SJCRH30 (cell line): ENCODE data around the gene PDE1A. TPM values are rescaled to one million over a fixed set of nuclear protein-coding genes. Genes with fewer than 3 reads are reported as not detected.

Experiments used
- DNase-seq, 2 experiments: peaks; one replicate each; pipeline ENCODE4 v3.0.0-alpha.2; 2015 to 2020
- H3K27ac ChIP-seq: fragments of 250-450 bp; sonication (Bioruptor Pico); 2 replicates; pipeline ENCODE4 v1.5.1; 2020; ENCODE audit warnings: mild to moderate bottlenecking, moderate library complexity
- H3K27me3 ChIP-seq: fragments of 250-450 bp; sonication (Bioruptor Pico); 2 replicates; pipeline ENCODE4 v1.5.1; 2020; ENCODE audit warnings: mild to moderate bottlenecking, moderate library complexity
- H3K36me3 ChIP-seq: fragments of 250-450 bp; sonication (Bioruptor Pico); 2 replicates; pipeline ENCODE4 v1.5.1; 2020; ENCODE audit warnings: mild to moderate bottlenecking, moderate library complexity
- H3K4me1 ChIP-seq: fragments of 250-450 bp; sonication (Bioruptor Pico); 2 replicates; pipeline ENCODE4 v1.5.1; 2020; ENCODE audit warnings: mild to moderate bottlenecking, moderate library complexity
- H3K4me3 ChIP-seq: fragments of 250-450 bp; sonication (Bioruptor Pico); 2 replicates; pipeline ENCODE4 v1.5.1; 2020; ENCODE audit warnings: mild to moderate bottlenecking, moderate library complexity
- H3K9me3 ChIP-seq: fragments of 250-450 bp; sonication (Bioruptor Pico); replicated peaks from 2 replicates; pipeline ENCODE4 v1.5.1; 2020; ENCODE audit warnings: mild to moderate bottlenecking, moderate library complexity
- total RNA-seq: library from RNA; depleted of rRNA; stranded (reverse); fragments of >200 nt; shearing (Covaris generic); gene quantifications from 2 replicates; pipeline ENCODE4 v1.2.3, GENCODE V29; 2014

Gene PDE1A
- total RNA-seq, 1 experiment from 2014 or later = 1.6 TPM

GRCh38 chr2:182381225-182381624, 45.6 kb downstream of the PDE1A start:
- Histone ChIP-seq H3K4me1 (peaks cover 11% of the 10 kb centered on the region; the same call in 1 of the 2 replicates), H3K36me3 (no peaks in the 10 kb centered on the region), H3K27ac (no peak overlapping the region), H3K27me3 (no peaks in the 10 kb centered on the region), H3K4me3 (no peak overlapping the region), H3K9me3 (peaks cover 5% of the 10 kb centered on the region; the same call in 1 of the 2 replicates)
- no peak for DNase-seq

DNA sequence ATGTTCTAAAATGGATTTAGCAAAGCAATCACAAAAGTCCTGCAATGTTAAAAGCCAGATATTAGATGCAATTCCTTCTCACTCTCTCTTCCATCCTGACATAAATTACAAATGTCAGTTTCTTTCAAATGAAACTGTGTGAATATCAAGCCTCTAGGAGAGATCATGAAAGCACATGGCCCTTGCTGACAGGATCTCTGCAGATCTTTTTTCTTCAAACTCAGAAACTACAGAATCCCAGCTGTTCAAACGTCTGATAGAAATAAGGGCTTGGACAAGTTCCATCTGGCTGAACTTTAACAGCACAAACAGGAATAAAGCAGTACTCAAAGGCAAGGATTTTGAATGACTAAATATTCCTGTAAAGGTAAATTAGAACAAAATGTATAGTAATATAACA, 47.6 kb downstream of the PDE1A start:
- peaks cover 11% of the 10 kb centered on the region; the same call in 1 of the 2 replicates for H3K4me1 ChIP-seq
- H3K4me3 ChIP-seq = no peak overlapping the region
- H3K9me3 ChIP-seq = peaks cover 9% of the 10 kb centered on the region; the same call in 1 of the 2 replicates
- no peaks in the 10 kb centered on the region for H3K36me3 ChIP-seq
- H3K27me3 ChIP-seq = no peaks in the 10 kb centered on the region
- peak in 1 of 2 experiments; percentile 55 for DNase-seq
- H3K27ac ChIP-seq = no peak overlapping the region; the same call in 1 of the 2 replicates

DNA sequence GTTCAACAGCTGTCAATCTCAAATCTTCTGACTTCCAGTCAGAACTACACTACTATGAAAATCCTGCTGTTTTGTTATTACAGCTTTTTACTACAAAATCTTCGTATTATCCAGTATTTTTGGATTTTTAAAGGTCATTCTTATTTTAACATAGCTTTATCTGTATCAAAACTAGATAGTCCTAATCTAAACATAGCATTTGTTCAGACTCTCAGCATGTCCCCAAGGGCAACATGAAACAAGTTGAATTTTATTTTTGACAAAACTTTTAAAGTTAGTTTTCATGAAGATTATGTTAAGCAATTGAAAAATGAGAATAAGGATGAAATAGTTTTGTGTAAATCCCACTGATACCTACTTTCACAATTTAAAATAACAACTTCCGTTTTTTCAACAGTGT, 48.1 kb downstream of the PDE1A start:
- DNase-seq = no peak
- H3K27ac ChIP-seq = no peak overlapping the region
- no peaks in the 10 kb centered on the region; the same call in 1 of the 2 replicates for H3K36me3 ChIP-seq
- no peak overlapping the region for H3K4me3 ChIP-seq
- H3K27me3 ChIP-seq = no peaks in the 10 kb centered on the region
- peaks cover 10% of the 10 kb centered on the region for H3K9me3 ChIP-seq
- peaks cover 11% of the 10 kb centered on the region; the same call in 1 of the 2 replicates for H3K4me1 ChIP-seq

DNA sequence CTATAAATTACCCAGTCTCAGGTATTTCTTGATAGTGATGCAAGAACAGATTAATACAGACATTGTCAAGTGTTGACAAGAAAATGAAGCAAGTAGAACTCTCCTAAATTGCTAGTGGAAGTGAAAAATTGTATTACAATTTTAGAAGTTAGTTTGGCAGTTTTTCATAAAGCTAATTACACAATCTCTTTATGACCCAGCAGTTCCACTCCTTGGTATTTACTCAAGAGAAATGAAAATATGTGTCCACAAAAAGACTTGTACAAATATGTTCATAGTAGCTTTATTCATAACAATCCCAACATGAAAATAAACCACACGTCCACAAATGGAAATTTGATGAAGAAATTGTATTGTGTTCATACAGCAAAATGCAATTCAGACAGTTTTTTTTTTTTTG, 49.4 kb downstream of the PDE1A start:
- DNase-seq = no peak
- Histone ChIP-seq H3K9me3 (peaks cover 13% of the 10 kb centered on the region), H3K4me1 (peaks cover 19% of the 10 kb centered on the region), H3K36me3 (no peaks in the 10 kb centered on the region; the same call in 1 of the 2 replicates), H3K4me3 (no peak overlapping the region), H3K27ac (no peak overlapping the region), H3K27me3 (no peaks in the 10 kb centered on the region)

DNA sequence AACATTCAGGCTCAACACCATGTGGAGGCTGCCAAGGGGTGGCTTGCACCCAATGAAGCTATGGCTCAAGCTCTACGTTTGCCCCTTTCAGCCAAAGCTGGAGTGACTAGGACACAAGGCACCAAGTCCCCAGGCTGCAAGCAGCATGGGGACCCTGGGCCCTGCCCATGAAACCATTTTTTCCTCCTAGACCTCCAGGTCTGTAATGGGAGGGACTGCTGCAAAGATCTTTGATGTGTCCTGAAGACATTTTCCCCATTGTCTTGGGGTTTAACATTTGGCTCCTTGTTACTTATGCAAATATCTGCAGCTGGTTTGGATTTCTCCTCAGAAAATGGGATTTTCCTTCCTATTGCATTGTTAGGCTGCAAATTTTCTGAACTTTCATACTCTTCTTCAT, 51.0 kb downstream of the PDE1A start:
- H3K27me3 ChIP-seq = no peaks in the 10 kb centered on the region
- no peaks in the 10 kb centered on the region; the same call in 1 of the 2 replicates for H3K36me3 ChIP-seq
- H3K4me3 ChIP-seq = no peak overlapping the region
- H3K9me3 ChIP-seq = peaks cover 15% of the 10 kb centered on the region
- DNase-seq = no peak
- peaks cover 23% of the 10 kb centered on the region for H3K4me1 ChIP-seq
- H3K27ac ChIP-seq = no peak overlapping the region

DNA sequence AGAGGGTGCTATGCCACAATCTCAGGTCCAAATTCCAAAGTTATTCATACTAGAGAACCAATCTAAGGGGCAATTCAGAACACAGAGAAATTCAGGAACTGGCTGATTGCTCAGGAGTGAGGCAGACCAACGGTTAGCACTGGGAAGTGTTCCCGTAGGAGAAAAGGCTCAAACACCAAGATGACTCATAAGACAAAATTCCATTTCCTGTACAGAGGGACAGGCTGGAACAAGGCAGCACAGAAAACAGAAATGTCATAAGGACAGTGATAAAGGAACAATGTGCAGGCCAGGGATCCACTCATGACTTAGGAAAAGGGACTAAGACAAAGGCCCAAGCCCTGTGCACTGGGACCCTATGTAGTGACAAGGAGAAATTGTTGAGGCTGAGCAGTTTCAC, 54.2 kb downstream of the PDE1A start:
- DNase-seq = peak; percentile 27 to 60
- peak overlapping the region; percentile 60 for H3K27ac ChIP-seq
- no peak overlapping the region for H3K4me3 ChIP-seq
- no peaks in the 10 kb centered on the region for H3K27me3 ChIP-seq
- no peaks in the 10 kb centered on the region; the same call in 1 of the 2 replicates for H3K36me3 ChIP-seq
- peaks cover 12% of the 10 kb centered on the region for H3K4me1 ChIP-seq
- H3K9me3 ChIP-seq = peaks cover 10% of the 10 kb centered on the region

DNA sequence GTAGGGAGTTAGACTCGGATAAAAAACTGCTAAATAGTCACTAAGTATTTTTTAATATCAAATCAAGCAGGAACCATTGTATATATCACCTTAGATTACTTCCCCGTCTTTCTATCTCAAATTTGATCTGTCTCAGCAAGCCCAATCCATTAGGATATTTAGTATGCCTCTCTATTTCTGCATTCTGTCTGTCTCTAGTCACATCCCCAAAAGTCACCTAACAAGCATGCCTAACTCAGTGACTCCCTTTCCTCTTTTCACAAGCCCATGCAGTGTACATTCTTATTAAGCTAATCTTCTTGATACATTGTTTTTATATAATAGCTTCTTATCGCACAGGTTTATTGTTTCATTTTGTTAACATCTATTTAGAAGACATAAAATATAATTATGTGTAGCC, 57.8 kb downstream of the PDE1A start:
- no peak overlapping the region for H3K27ac ChIP-seq
- no peaks in the 10 kb centered on the region; the same call in 1 of the 2 replicates for H3K36me3 ChIP-seq
- DNase-seq = no peak
- no peak overlapping the region for H3K4me3 ChIP-seq
- no peaks in the 10 kb centered on the region for H3K27me3 ChIP-seq
- H3K4me1 ChIP-seq = peaks cover 12% of the 10 kb centered on the region
- peaks cover 6% of the 10 kb centered on the region; the same call in 1 of the 2 replicates for H3K9me3 ChIP-seq

GRCh38 chr2:182368446-182368845, 58.4 kb downstream of the PDE1A start:
- H3K27me3 ChIP-seq = no peaks in the 10 kb centered on the region
- H3K4me3 ChIP-seq = no peak overlapping the region
- no peaks in the 10 kb centered on the region for H3K36me3 ChIP-seq
- H3K27ac ChIP-seq = no peak overlapping the region
- DNase-seq = no peak
- 0 out of 2 replicates have a peak, but pooled peaks cover 3% of the 10 kb centered on the region for H3K9me3 ChIP-seq
- H3K4me1 ChIP-seq = peaks cover 12% of the 10 kb centered on the region

DNA sequence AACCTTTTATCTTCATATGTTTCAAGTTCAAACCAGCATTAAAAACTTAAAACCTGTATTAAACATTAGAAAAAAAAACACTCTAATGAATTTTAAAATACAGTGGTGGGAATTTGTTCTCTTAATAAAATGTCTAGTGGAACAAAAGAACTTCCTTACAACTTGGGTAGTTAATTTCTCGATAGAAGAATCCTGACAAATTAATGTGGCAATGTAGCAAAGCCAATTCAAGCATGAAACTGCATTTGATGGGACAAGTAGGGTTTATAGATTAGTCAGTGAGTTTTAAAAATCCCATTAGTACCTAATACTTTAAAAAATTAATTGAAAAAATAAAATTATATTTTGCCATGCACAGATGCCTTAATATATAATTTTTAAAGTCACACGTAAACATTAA, 59.4 kb downstream of the PDE1A start:
- H3K36me3 ChIP-seq = no peaks in the 10 kb centered on the region
- H3K27me3 ChIP-seq = no peaks in the 10 kb centered on the region
- H3K27ac ChIP-seq = no peak overlapping the region
- no peak for DNase-seq
- peaks cover 3% of the 10 kb centered on the region for H3K4me1 ChIP-seq
- no peak overlapping the region for H3K4me3 ChIP-seq
- 0 out of 2 replicates have a peak, but pooled peaks cover 2% of the 10 kb centered on the region for H3K9me3 ChIP-seq

DNA sequence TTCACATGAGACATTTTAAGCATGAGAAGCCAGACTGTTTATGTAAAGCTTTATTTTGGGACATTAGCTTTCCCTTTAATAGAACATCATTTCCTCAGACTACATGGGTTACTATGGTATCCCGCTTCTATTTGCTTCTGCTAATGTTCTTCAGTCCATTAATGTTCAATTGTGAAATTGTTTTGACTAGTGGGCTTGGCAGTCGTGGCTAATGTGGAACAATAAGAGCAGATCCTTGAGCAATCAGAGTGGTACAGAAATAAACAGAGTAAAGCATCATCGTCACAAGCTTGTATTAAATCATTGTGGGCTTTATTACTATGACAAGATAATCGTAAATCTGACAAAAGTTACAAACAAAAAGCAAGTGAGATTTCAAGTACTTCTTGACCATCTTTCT, 60.2 kb downstream of the PDE1A start:
- DNase-seq = no peak
- no peaks in the 10 kb centered on the region for H3K36me3 ChIP-seq
- H3K27ac ChIP-seq = no peak overlapping the region
- no peaks in the 10 kb centered on the region for H3K4me1 ChIP-seq
- H3K4me3 ChIP-seq = no peak overlapping the region
- H3K27me3 ChIP-seq = no peaks in the 10 kb centered on the region
- H3K9me3 ChIP-seq = no peaks in the 10 kb centered on the region

DNA sequence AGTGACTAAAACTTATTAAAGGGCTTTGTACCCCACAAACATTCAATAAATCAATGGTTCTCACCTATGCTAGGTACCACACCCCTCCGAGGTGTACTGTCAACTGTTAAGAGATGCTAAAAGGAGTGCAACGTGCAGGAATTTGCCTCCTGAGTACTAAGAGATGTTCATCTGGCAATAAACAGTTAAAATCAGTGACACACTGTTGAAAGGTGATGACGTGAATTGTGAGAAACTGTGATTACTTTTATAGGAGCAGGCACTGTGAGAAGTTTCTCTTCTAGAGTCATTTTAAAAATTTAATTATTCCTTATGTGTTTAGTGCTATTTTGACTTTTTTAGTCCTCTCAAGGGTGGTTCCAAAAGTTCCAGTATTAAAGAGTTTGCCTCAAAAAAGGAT, 61.0 kb downstream of the PDE1A start:
- H3K4me3 ChIP-seq = no peak overlapping the region
- no peaks in the 10 kb centered on the region for H3K27me3 ChIP-seq
- H3K36me3 ChIP-seq = no peaks in the 10 kb centered on the region
- no peaks in the 10 kb centered on the region for H3K9me3 ChIP-seq
- H3K27ac ChIP-seq = no peak overlapping the region
- H3K4me1 ChIP-seq = no peaks in the 10 kb centered on the region
- DNase-seq = no peak

- Histone ChIP-seq H3K27me3 (no peaks in the 10 kb centered on the region), H3K27ac (no peak overlapping the region), H3K4me3 (no peak overlapping the region), H3K4me1 (no peaks in the 10 kb centered on the region), H3K9me3 (no peaks in the 10 kb centered on the region), H3K36me3 (no peaks in the 10 kb centered on the region)
- no peak for DNase-seq
Observed at GRCh38 chr2:182361477-182361876, 65.4 kb downstream of the PDE1A start.

DNA sequence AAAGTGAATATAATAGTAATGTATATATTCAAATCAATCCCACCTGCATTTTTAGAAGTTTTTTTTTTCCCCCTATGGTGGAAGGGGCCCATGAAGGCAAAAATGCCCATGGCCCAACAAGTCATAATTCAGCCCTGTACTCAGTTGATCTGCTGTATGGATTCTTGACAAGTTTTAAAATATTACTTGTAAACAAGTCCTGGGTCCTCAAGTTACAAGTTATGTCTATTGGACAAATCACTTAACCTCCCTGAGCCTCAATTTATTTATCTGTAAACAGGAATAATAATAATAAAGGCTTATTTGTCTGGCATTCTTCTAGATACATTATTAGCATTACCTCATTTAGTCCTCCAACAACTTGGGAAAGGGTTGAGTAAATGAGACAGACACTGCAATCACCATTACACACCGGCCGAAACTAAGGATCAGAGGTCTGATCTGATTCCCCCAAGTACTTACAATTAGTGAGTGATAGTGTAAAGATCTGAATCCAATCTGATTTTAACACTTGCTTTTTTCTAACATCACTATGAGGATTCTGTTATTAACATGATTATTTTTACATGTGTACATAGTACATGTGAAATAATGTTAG, 66.1 kb downstream of the PDE1A start:
- DNase-seq = no peak
- Histone ChIP-seq H3K4me3 (no peak overlapping the region), H3K4me1 (no peaks in the 10 kb centered on the region), H3K27me3 (no peaks in the 10 kb centered on the region), H3K36me3 (no peaks in the 10 kb centered on the region), H3K9me3 (no peaks in the 10 kb centered on the region), H3K27ac (no peak overlapping the region)

GRCh38 chr2:182359990-182360662, 66.7 kb downstream of the PDE1A start:
- H3K4me3 ChIP-seq = no peak overlapping the region
- H3K27ac ChIP-seq = no peak overlapping the region
- H3K36me3 ChIP-seq = no peaks in the 10 kb centered on the region
- H3K9me3 ChIP-seq = no peaks in the 10 kb centered on the region
- DNase-seq = no peak
- no peaks in the 10 kb centered on the region for H3K4me1 ChIP-seq
- no peaks in the 10 kb centered on the region for H3K27me3 ChIP-seq

DNA sequence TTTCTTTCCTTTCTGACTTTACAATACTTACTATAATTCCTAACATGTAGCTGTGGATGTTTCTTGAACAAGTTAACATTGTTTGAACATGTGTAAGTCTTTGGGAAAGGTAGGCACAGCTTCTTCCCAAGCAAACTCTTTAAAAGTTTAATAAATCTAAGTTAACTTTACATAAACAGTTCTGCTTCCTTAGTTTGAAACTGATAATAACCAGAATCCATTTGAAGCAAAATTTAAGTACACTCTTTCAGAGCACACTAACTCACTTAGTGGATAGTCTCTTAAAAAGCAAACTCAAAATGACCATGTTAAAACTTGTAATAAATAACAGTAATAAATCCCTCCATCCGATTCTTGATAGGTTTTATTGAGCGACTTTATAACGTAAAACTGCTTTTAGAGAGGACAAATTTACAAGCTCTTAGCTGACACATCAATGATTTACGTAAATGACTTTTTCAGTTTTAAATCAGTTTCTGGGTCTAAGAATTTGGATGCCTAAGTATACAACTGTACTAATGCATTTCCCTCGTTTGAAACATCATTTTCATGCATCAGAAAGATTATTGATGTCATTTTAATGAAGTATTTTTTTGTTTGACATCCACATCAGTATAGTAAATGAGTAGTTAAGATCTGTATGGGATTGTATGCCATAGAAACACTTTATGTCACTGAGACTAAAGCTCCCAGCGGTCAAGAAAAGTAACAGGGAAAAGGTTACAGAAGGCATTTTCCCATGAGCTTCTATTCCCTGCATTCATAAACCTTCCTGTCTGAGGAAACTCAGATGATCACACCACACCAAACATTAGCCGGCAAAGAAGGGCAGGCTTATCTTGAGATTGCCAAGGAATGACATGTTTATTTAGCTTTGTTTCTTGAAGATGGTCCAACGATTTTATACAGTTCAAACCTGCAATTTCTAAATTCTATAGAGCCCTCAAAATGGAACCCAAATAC, 67.5 kb downstream of the PDE1A start:
- DNase-seq = no peak
- no peak overlapping the region for H3K4me3 ChIP-seq

More for the DNA sequence above, 67.5 kb downstream of the PDE1A start:
- Histone ChIP-seq H3K36me3 (no peaks in the 10 kb centered on the region), H3K27ac (no peak overlapping the region), H3K9me3 (no peaks in the 10 kb centered on the region), H3K4me1 (no peaks in the 10 kb centered on the region), H3K27me3 (no peaks in the 10 kb centered on the region)
